A549 (cell line): ENCODE data around the gene RUNX3.

ENCODE experiments used
- CTCF ChIP-seq: fragments of >200 bp; sonication (Bioruptor Twin); formaldehyde crosslinking; IDR thresholded peaks from 3 replicates; pipeline ENCODE4 v1.5.1; 2016
- EHMT2 ChIP-seq: fragments of 200-600 bp; sonication (generic); IDR thresholded peaks from 2 replicates; pipeline ENCODE4 v1.6.1; 2016; ENCODE audit warnings: antibody characterized with exemption, low read depth, mild to moderate bottlenecking, moderate library complexity
- EP300 ChIP-seq, 2 experiments: fragments of >200 bp; sonication (Bioruptor Twin); formaldehyde crosslinking; IDR thresholded peaks; 2 replicates in 1 of 2; 3 replicates in 1 of 2; pipeline ENCODE4 v1.6.1; 2016 to 2017
- ESRRA ChIP-seq: fragments of 150-350 bp; IDR thresholded peaks from 2 replicates; pipeline ENCODE4 v1.6.1; 2014; ENCODE audit warnings: mild to moderate bottlenecking, low read length, borderline replicate concordance
- NPAS2 ChIP-seq: fragments of 250-450 bp; sonication (Bioruptor Pico); IDR thresholded peaks from 2 replicates; pipeline ENCODE4 v1.8.0; 2022; ENCODE audit warnings: mild to moderate bottlenecking, moderate library complexity, borderline replicate concordance
- NR3C1 ChIP-seq: fragments of >200 bp; sonication (Bioruptor Twin); formaldehyde crosslinking; IDR thresholded peaks from 3 replicates; pipeline ENCODE4 v1.6.1; 2017
- POLR2A ChIP-seq: IDR thresholded peaks from 2 replicates; pipeline ENCODE4 v1.6.1; 2012; ENCODE audit warnings: mild to moderate bottlenecking, low read length
- USF2 ChIP-seq: fragments of 450-650 bp; IDR thresholded peaks from 2 replicates; pipeline ENCODE4 v1.6.1; 2014; ENCODE audit warnings: antibody characterized with exemption

- TF ChIP-seq NR3C1 (no peak), CTCF (no peak), EP300 (IDR thresholded peaks at IDR 0.05) (no peak), POLR2A (no peak), EHMT2 (no peak), NPAS2 (CRISPR knock-in tag) (no peak), ESRRA (no peak), USF2 (no peak)
Measured at GRCh38 chr1:24917327-24918074, 12.6 kb downstream of the RUNX3 start.
